Measurements from ENCODE around the gene SMCO2. TPM values are rescaled to one million over a fixed set of nuclear protein-coding genes. Genes with fewer than 3 reads are reported as not detected.

Gene SMCO2
- total RNA-seq, 1 experiment from 2014 or later = not detected

- peak in 1 of 3 experiments; percentile 34; a peak in 1 of 6 replicates for TF ChIP-seq CTCF (IDR thresholded peaks at IDR 0.05 in 2 of 3, conservative IDR thresholded peaks at IDR 0.05 in 1 of 3; ENCODE audit: borderline replicate concordance in 1 of 3, insufficient read depth in 1 of 3, low read depth in 2 of 3, low read length in 2 of 3)
- TF ChIP-seq JUND (IDR thresholded peaks at IDR 0.05) = no peak
- TF ChIP-seq FOSL1 (IDR thresholded peaks at IDR 0.05; ENCODE audit: low read depth) = no peak
Observed at GRCh38 chr12:27523642-27524493, 77.3 kb downstream of the SMCO2 start, which contains the start of gene PPFIBP1 (continued).

- Histone ChIP-seq H3K4me2 (ENCODE audit: low read length) (peak overlapping the region; percentile 79), H3K36me3 (ENCODE audit: control insufficient read depth in 1 of 2, insufficient read depth in 2 of 2, low read length in 2 of 2) (no peaks in the 10 kb centered on the region), H3K9ac (ENCODE audit: low read length) (peak overlapping the region; percentile 71), H2AFZ (ENCODE audit: low read depth, low read length, poor library complexity, severe bottlenecking) (no peak overlapping the region), H3K4me3 (replicated peaks in 1 of 2; ENCODE audit: low read depth in 1 of 2, low read length in 2 of 2) (peak overlapping the region; percentile 61 to 86), H4K20me1 (ENCODE audit: insufficient read depth) (no peaks in the 10 kb centered on the region), H3K9me3 (ENCODE audit: control insufficient read depth in 1 of 2, insufficient read depth in 1 of 2, low read depth in 1 of 2, low read length in 2 of 2) (no peaks in the 10 kb centered on the region), H3K9me2 (ENCODE audit: insufficient read depth) (no peaks in the 10 kb centered on the region), H3K27ac (ENCODE audit: low read depth, low read length) (peak overlapping the region; percentile 83), H3K79me2 (ENCODE audit: insufficient read depth, low read length) (peaks cover 51% of the 10 kb centered on the region), H3K4me1 (ENCODE audit: control insufficient read depth in 1 of 2, insufficient read depth in 2 of 2, low read length in 2 of 2) (peaks cover 9 to 31% of the 10 kb centered on the region in 2 experiments), H3K27me3 (ENCODE audit: insufficient read depth, low read length) (no peaks in the 10 kb centered on the region)
- intact Hi-C loops (cut with micrococcal nuclease) = loop anchor here (2.0 kb wide), 2 partner anchors 24 to 110 kb away; no protein-coding TSS in a partner anchor
- CTCF ChIA-PET = no interaction called here
- RAD21 ChIA-PET (ENCODE audit: low non-redundant PET in 1 of 2, low total read pairs in 2 of 2, uncharacterized antibody in 2 of 2, unreplicated experiment in 2 of 2) = interaction anchor here (0.5 to 0.8 kb wide), 4 partner anchors 25 to 500 kb away, joined by 3 to 4 read pairs (median 4); no protein-coding TSS in a partner anchor
- no peak for TF ChIP-seq RAD21 (IDR thresholded peaks at IDR 0.05; ENCODE audit: low read depth)
- no peak for TF ChIP-seq YY1 (IDR thresholded peaks at IDR 0.05; ENCODE audit: extremely low read depth, insufficient replicate concordance, low read depth, low read length)
- no peak for TF ChIP-seq TCF7L2 (IDR thresholded peaks at IDR 0.05; ENCODE audit: borderline replicate concordance, extremely low read depth, insufficient read depth, insufficient read length)
- no peak for TF ChIP-seq ELF1 (IDR thresholded peaks at IDR 0.05; ENCODE audit: borderline replicate concordance, low read depth)
- POLR2A ChIA-PET = interaction anchor here (1.2 to 1.7 kb wide), 6 partner anchors 11 to 110 kb away, joined by 3 to 10 read pairs (median 6); no protein-coding TSS in a partner anchor
- BruUV-seq (replicated peaks) = no TSS peak
- no peak for DNase-seq (ENCODE audit: low read depth, low spot score)
- no peak for ATAC-seq
Observed at GRCh38 chr12:27524494-27524835, 77.9 kb downstream of the SMCO2 start.
